NCI-H1930 (cell line): ENCODE data around the gene USPL1.

Experiments used
- DNase-seq, 2 experiments: peaks; one replicate each; lab custom pipeline; 2025; lab: John Stamatoyannopoulos, UW

The USPL1 gene

GRCh38 chr13:30659980-30660379 is 42.3 kb downstream of the USPL1 start:
- DNase-seq, result no peak

- no peak for DNase-seq
Measured at GRCh38 chr13:30660796-30661195, 43.1 kb downstream of the USPL1 start.

GRCh38 chr13:30664689-30665275 is 47.1 kb downstream of the USPL1 start:
- no peak for DNase-seq

GRCh38 chr13:30665638-30666037 is 47.9 kb downstream of the USPL1 start:
- DNase-seq, result no peak

GRCh38 chr13:30666113-30666512 is 48.4 kb downstream of the USPL1 start:
- DNase-seq, result no peak

- no peak for DNase-seq
Measured at GRCh38 chr13:30667014-30667413, 49.3 kb downstream of the USPL1 start.

- DNase-seq, result no peak
Measured at GRCh38 chr13:30668312-30668711, 50.6 kb downstream of the USPL1 start.

GRCh38 chr13:30671271-30671815 is 53.6 kb downstream of the USPL1 start:
- DNase-seq, result no peak

- peak; percentile 83 to 88 for DNase-seq
Measured at GRCh38 chr13:30673669-30674521, 56.2 kb downstream of the USPL1 start.

GRCh38 chr13:30675717-30676116 is 58.0 kb downstream of the USPL1 start:
- no peak for DNase-seq

GRCh38 chr13:30676672-30677071 is 59.0 kb downstream of the USPL1 start:
- DNase-seq, result no peak

- DNase-seq, result no peak
Measured at GRCh38 chr13:30679483-30680330, 62.0 kb downstream of the USPL1 start.

- DNase-seq, result no peak
Measured at GRCh38 chr13:30681843-30682242, 64.1 kb downstream of the USPL1 start.

GRCh38 chr13:30685320-30685859 is 67.7 kb downstream of the USPL1 start:
- no peak for DNase-seq

- DNase-seq, result no peak
Measured at GRCh38 chr13:30685987-30686386, 68.3 kb downstream of the USPL1 start.

GRCh38 chr13:30687601-30688000 is 69.9 kb downstream of the USPL1 start:
- DNase-seq, result no peak

- DNase-seq, result no peak
Measured at GRCh38 chr13:30689752-30690151, 72.0 kb downstream of the USPL1 start.

GRCh38 chr13:30690282-30691188 is 72.8 kb downstream of the USPL1 start:
- no peak for DNase-seq

- no peak for DNase-seq
Measured at GRCh38 chr13:30692113-30692512, 74.4 kb downstream of the USPL1 start.

GRCh38 chr13:30696278-30697176 is 78.8 kb downstream of the USPL1 start:
- DNase-seq, result no peak
